Medulla oblongata (tissue), 1 donor: ENCODE results near the gene CAMTA1.
A peak's percentile ranks its signal among the peaks of the same experiment; 100 is the strongest.

Experiments
- DNase-seq: peaks from one replicate; pipeline ENCODE4 v3.0.0-alpha.2; 2015; ENCODE audit errors: extremely low spot score

Gene CAMTA1

GRCh38 chr1:7229186-7229585 lies 443.9 kb downstream of the CAMTA1 start:
- DNase-seq, result no peak

GRCh38 chr1:7229696-7230631 lies 444.7 kb downstream of the CAMTA1 start:
- no peak for DNase-seq

GRCh38 chr1:7232441-7233236 lies 447.4 kb downstream of the CAMTA1 start:
- no peak for DNase-seq

GRCh38 chr1:7233237-7233540 lies 447.9 kb downstream of the CAMTA1 start:
- no peak for DNase-seq

- DNase-seq, result no peak
These were observed 448.6 kb downstream of the CAMTA1 start for GRCh38 chr1:7233646-7234470.

- DNase-seq, result no peak
These were observed 449.2 kb downstream of the CAMTA1 start for GRCh38 chr1:7234471-7234755.

GRCh38 chr1:7235871-7236517 lies 450.7 kb downstream of the CAMTA1 start:
- no peak for DNase-seq

- no peak for DNase-seq
These were observed 451.7 kb downstream of the CAMTA1 start for GRCh38 chr1:7236844-7237515.

GRCh38 chr1:7247158-7247557 lies 461.9 kb downstream of the CAMTA1 start:
- DNase-seq, result no peak

GRCh38 chr1:7247791-7248548 lies 462.7 kb downstream of the CAMTA1 start:
- DNase-seq, result peak; percentile 47

GRCh38 chr1:7248549-7249199 lies 463.4 kb downstream of the CAMTA1 start:
- DNase-seq, result no peak

- no peak for DNase-seq
These were observed 464.3 kb downstream of the CAMTA1 start for GRCh38 chr1:7249516-7249915.

GRCh38 chr1:7250176-7250575 lies 464.9 kb downstream of the CAMTA1 start:
- no peak for DNase-seq

- no peak for DNase-seq
These were observed 465.6 kb downstream of the CAMTA1 start for GRCh38 chr1:7250597-7251453.

GRCh38 chr1:7251454-7251800 lies 466.2 kb downstream of the CAMTA1 start:
- DNase-seq, result no peak

- DNase-seq, result no peak
These were observed 467.3 kb downstream of the CAMTA1 start for GRCh38 chr1:7252411-7253117.

- DNase-seq, result no peak
These were observed 467.8 kb downstream of the CAMTA1 start for GRCh38 chr1:7253118-7253480.

- DNase-seq, result no peak
These were observed 468.8 kb downstream of the CAMTA1 start for GRCh38 chr1:7253988-7254587.
